Measurements from ENCODE around the gene TTC7B. TPM values are rescaled to one million over a fixed set of nuclear protein-coding genes. Genes with fewer than 3 reads are reported as not detected.

TTC7B gene
- total RNA-seq, result 16.4 and 32.9 TPM in 2 replicates

GRCh38 chr14:90815822-90816662 is at the start of gene TTC7B:
TSS of gene TTC7B (minus strand) at chr14:90816430. CDS start at chr14:90816295, 135 bp downstream.

Other genes starting within 250 kb of the TTC7B start
- gene RPS6KA5, start 244.2 kb upstream of the TTC7B start, total RNA-seq, result 1.1 and 3.1 TPM in 2 replicates